ENCODE data around the gene GSTA5. TPM values are rescaled to one million over a fixed set of nuclear protein-coding genes. Genes with fewer than 3 reads are reported as not detected.
"Not testable (repeated sequence)": the region's sequence is repeated elsewhere in the genome, so short reads cannot be mapped to it uniquely, and the experiment has no call there.

Gene GSTA5
- total RNA-seq, 4 donors from 2014 or later, result not detected

- H3K9me3 ChIP-seq, result no peaks in the 10 kb centered on the region
- no peak overlapping the region for H3K4me3 ChIP-seq
- TF ChIP-seq POLR2A (IDR thresholded peaks at IDR 0.05), result no peak
- TF ChIP-seq CTCF (IDR thresholded peaks at IDR 0.05), result no peak
- no peak for DNase-seq
- 91 to 94% methylated on average over 1 of the region's 1 CpG for WGBS, 2 donors
- H3K27me3 ChIP-seq, result no peaks in the 10 kb centered on the region
- H3K27ac ChIP-seq, result no peak overlapping the region
- no peaks in the 10 kb centered on the region for H3K36me3 ChIP-seq
- H3K4me1 ChIP-seq, result peaks cover 0 to 14% (median 4%) of the 10 kb centered on the region in 3 donors
- intact Hi-C loops (cut with DNase I), result no loop called here
These were observed 27.6 kb upstream of the GSTA5 start for GRCh38 chr6:52868240-52868639.

- DNase-seq; H3K27me3 ChIP-seq; H3K27ac ChIP-seq; H3K36me3 ChIP-seq; H3K4me1 ChIP-seq; H3K9me3 ChIP-seq; intact Hi-C loops (cut with DNase I); H3K4me3 ChIP-seq: not testable (repeated sequence)
- WGBS, 2 donors, result 71 to 85% methylated on average over 4 to 6 of the region's 7 CpGs
These were observed 20.5 kb upstream of the GSTA5 start for GRCh38 chr6:52861151-52861550.

GRCh38 chr6:52858416-52858815 lies 17.8 kb upstream of the GSTA5 start:
- no peak for TF ChIP-seq CTCF (IDR thresholded peaks at IDR 0.05)
- TF ChIP-seq POLR2A (IDR thresholded peaks at IDR 0.05), result no peak
- no peaks in the 10 kb centered on the region for H3K9me3 ChIP-seq
- intact Hi-C loops (cut with DNase I), result no loop called here
- 95% methylated on average over 4 of the region's 4 CpGs for WGBS, 2 donors
- no peak overlapping the region for H3K4me3 ChIP-seq
- peaks cover 0 to 20% (median 6%) of the 10 kb centered on the region in 3 donors for H3K4me1 ChIP-seq
- no peaks in the 10 kb centered on the region for H3K36me3 ChIP-seq
- H3K27me3 ChIP-seq, result no peaks in the 10 kb centered on the region
- H3K27ac ChIP-seq, result no peak overlapping the region
- no peak for DNase-seq

- DNase-seq; H3K9me3 ChIP-seq; H3K36me3 ChIP-seq; intact Hi-C loops (cut with DNase I); H3K27me3 ChIP-seq; H3K4me3 ChIP-seq; H3K27ac ChIP-seq: not testable (repeated sequence)
- peaks cover 0 to 16% (median 6%) of the 10 kb centered on the region in 3 donors for H3K4me1 ChIP-seq
- 0 to 10% methylated on average over 1 to 2 of the region's 3 CpGs for WGBS, 2 donors
These were observed 15.5 kb upstream of the GSTA5 start for GRCh38 chr6:52856137-52856536.

- Histone ChIP-seq H3K9me3 (peaks cover 0 to 7% (median 6%) of the 10 kb centered on the region in 3 donors), H3K27ac (no peak overlapping the region), H3K4me3 (no peak overlapping the region), H3K4me1 (no peaks in the 10 kb centered on the region), H3K36me3 (no peaks in the 10 kb centered on the region), H3K27me3 (no peaks in the 10 kb centered on the region)
- WGBS, 2 donors, result 80 to 87% methylated on average over 4 of the region's 4 CpGs
- intact Hi-C loops (cut with DNase I), result no loop called here
- TF ChIP-seq CTCF (IDR thresholded peaks at IDR 0.05) (no peak), POLR2A (IDR thresholded peaks at IDR 0.05) (no peak)
- no peak for DNase-seq
These were observed 8.5 kb upstream of the GSTA5 start for GRCh38 chr6:52849137-52849536.

- intact Hi-C loops (cut with DNase I), result no loop called here
- Histone ChIP-seq H3K4me3 (no peak overlapping the region), H3K27ac (no peak overlapping the region), H3K4me1 (no peaks in the 10 kb centered on the region), H3K9me3 (peaks cover 0 to 7% (median 6%) of the 10 kb centered on the region in 3 donors), H3K27me3 (no peaks in the 10 kb centered on the region), H3K36me3 (no peaks in the 10 kb centered on the region)
- WGBS, 2 donors, result 61 to 67% methylated on average over 1 of the region's 1 CpG
- no peak for DNase-seq
- TF ChIP-seq CTCF (IDR thresholded peaks at IDR 0.05), result no peak
- TF ChIP-seq POLR2A (IDR thresholded peaks at IDR 0.05), result no peak
These were observed 5.4 kb upstream of the GSTA5 start for GRCh38 chr6:52846002-52846401.
